Measurements from ENCODE around the gene BTK. TPM values are rescaled to one million over a fixed set of nuclear protein-coding genes. Genes with fewer than 3 reads are reported as not detected.

Gene BTK
- total and polyA plus RNA-seq, 3 experiments from 2014 or later, result 0.48 to 0.60 TPM; not detected in 1

- Mint-ChIP-seq H3K4me1 (peaks cover 35 to 66% (median 44%) of the 10 kb centered on the region in 3 donors), H3K27me3 (peaks cover 0 to 4% of the 10 kb centered on the region in 2 donors), H3K36me3 (peaks cover 0 to 27% (median 3%) of the 10 kb centered on the region in 3 donors), H3K9me3 (peaks cover 0 to 1% (median 0%) of the 10 kb centered on the region in 5 donors), H3K4me3 (peak overlapping the region in 6 of 7 donors; percentile 27 to 93 (median 86)), H3K27ac (peak overlapping the region in 4 of 8 donors; percentile 37 to 97 (median 82))
- ChIA-PET CTCF (interaction anchor here (1.8 to 4.6 kb wide), 2 partner anchors 25 to 382 kb away, joined by 4 to 25 read pairs; partner anchors contain the start of gene RPL36A), POLR2A (interaction anchor here (1.1 kb wide), 1 partner anchor 515 kb away, joined by 6 read pairs; the partner anchor contains the start of gene ZMAT1)
- Histone ChIP-seq H3K4me3 (ENCODE audit: low read length) (no peak overlapping the region), H3K27ac (ENCODE audit: low read depth, low read length) (no peak overlapping the region), H3K9me3 (ENCODE audit: low read length) (no peaks in the 10 kb centered on the region), H3K4me1 (ENCODE audit: insufficient read depth, low read length) (peaks cover 9% of the 10 kb centered on the region), H3K27me3 (ENCODE audit: insufficient read depth, low read length, poor library complexity, severe bottlenecking) (no peaks in the 10 kb centered on the region), H3K36me3 (ENCODE audit: insufficient read depth, low read length) (peaks cover 6% of the 10 kb centered on the region)
- DNase-seq, result no peak
Measured at GRCh38 chrX:101416691-101417090, 30.7 kb upstream of the BTK start.

DNA sequence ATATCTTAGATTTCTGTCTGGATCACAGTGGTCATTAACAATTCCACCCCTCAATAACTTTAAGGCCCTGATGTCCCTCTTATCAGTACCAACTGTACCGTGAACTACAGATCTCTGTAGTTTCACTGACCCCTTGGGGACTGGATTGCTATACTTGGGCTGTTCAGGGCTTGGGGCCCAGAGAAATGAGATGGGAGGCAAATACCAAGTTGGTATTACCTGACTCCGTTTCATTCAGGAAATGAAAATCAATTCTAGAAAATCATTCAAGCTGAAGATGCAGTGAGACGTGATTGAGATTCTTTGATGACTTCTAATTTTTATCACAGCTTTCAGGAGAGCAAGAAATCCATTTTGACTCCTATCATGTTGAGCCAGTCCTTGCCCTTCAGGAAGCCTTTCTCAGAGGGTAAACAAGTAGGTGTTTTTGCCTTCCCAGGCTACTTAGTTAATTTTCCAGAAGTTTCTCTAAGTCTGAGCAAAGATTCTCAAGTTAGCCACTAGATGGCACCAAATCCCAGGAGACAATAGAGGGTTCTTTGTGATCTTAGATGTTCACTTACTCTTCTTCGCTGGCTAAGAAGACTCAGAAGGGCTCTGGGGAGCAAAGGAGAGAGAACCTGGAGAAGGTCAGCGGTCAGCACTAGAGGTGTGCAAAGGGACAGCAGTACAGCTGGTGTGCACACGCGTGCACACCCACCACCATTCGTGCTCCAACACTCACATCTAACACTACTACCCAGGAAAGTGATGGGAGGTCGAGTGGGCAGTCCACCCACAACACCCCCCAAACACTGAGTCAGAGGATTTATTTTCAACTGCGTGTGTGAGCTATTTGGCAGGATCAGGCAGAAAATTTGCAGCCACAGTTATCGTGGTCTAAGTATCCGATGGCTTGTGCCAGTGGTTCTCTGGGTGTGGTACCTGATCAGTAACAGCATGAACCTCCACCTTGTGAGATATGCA, 29.5 kb upstream of the BTK start:
- CTCF ChIA-PET, result interaction anchor here (0.7 to 4.6 kb wide), 4 partner anchors 11 to 178 kb away, joined by 3 to 25 read pairs (median 4); partner anchors contain the start of gene RPL36A
- Histone ChIP-seq H3K4me1 (ENCODE audit: insufficient read depth, low read length) (peaks cover 9% of the 10 kb centered on the region), H3K9me3 (ENCODE audit: low read length) (no peaks in the 10 kb centered on the region), H3K27ac (ENCODE audit: low read depth, low read length) (peak overlapping the region; percentile 9), H3K36me3 (ENCODE audit: insufficient read depth, low read length) (peaks cover 6% of the 10 kb centered on the region), H3K4me3 (ENCODE audit: low read length) (no peak overlapping the region), H3K27me3 (ENCODE audit: insufficient read depth, low read length, poor library complexity, severe bottlenecking) (no peaks in the 10 kb centered on the region)
- peaks cover 0 to under 1% (median 0%) of the 10 kb centered on the region in 5 donors for H3K9me3 Mint-ChIP-seq
- H3K27me3 Mint-ChIP-seq, result peaks cover 0 to 4% of the 10 kb centered on the region in 2 donors
- H3K4me3 Mint-ChIP-seq, result peak overlapping the region in 5 of 7 donors; percentile 55 to 89 (median 70)
- peak in 3 of 5 donors; percentile 49 to 61 (median 58) for DNase-seq
- H3K4me1 Mint-ChIP-seq, result peaks cover 39 to 72% (median 51%) of the 10 kb centered on the region in 3 donors
- peaks cover 0 to 32% (median 3%) of the 10 kb centered on the region in 3 donors for H3K36me3 Mint-ChIP-seq
- POLR2A ChIA-PET, result no interaction called here
- H3K27ac Mint-ChIP-seq, result peak overlapping the region; percentile 70 to 91 (median 86)

DNA sequence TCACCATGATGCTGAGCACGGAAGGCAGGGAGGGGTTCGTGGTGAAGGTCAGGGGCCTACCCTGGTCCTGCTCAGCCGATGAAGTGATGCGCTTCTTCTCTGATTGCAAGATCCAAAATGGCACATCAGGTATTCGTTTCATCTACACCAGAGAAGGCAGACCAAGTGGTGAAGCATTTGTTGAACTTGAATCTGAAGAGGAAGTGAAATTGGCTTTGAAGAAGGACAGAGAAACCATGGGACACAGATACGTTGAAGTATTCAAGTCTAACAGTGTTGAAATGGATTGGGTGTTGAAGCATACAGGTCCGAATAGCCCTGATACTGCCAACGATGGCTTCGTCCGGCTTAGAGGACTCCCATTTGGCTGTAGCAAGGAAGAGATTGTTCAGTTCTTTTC, 26.0 kb upstream of the BTK start:
- H3K4me3 Mint-ChIP-seq, result peak overlapping the region in 1 of 7 donors; percentile 61
- H3K27ac Mint-ChIP-seq, result peak overlapping the region in 3 of 8 donors; percentile 11 to 44 (median 22)
- no peaks in the 10 kb centered on the region for H3K9me3 ChIP-seq (ENCODE audit: low read length)
- peaks cover 0 to 31% (median 3%) of the 10 kb centered on the region in 3 donors for H3K36me3 Mint-ChIP-seq
- ChIA-PET CTCF (no interaction called here), POLR2A (no interaction called here)
- peaks cover 24% of the 10 kb centered on the region for H3K4me1 ChIP-seq (ENCODE audit: insufficient read depth, low read length)
- H3K27me3 ChIP-seq (ENCODE audit: insufficient read depth, low read length, poor library complexity, severe bottlenecking), result no peaks in the 10 kb centered on the region
- no peaks in the 10 kb centered on the region for H3K9me3 Mint-ChIP-seq
- H3K27ac ChIP-seq (ENCODE audit: low read depth, low read length), result no peak overlapping the region
- peaks cover 6% of the 10 kb centered on the region for H3K36me3 ChIP-seq (ENCODE audit: insufficient read depth, low read length)
- peaks cover 0 to 9% of the 10 kb centered on the region in 2 donors for H3K27me3 Mint-ChIP-seq
- peaks cover 37 to 64% (median 64%) of the 10 kb centered on the region in 3 donors for H3K4me1 Mint-ChIP-seq
- H3K4me3 ChIP-seq (ENCODE audit: low read length), result no peak overlapping the region
- no peak for DNase-seq

DNA sequence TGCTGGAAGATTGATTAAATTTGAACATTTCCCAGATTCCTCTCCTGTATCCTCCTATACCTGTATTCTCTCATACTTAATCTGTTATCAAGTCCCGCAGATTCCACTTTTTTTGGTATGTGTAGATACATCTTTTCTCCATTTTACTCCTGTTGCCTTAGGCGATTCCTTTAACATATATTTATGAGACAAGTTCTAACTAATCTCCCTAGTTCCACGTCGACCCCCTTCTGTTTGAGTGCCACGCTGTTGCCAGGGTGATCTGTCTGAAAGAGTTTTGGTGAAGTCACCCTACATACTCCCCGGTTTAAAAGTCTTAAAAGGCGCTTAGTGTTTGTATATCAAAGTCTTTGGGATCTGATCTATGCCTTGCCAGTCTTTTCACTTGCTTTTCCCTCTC, 24.5 kb upstream of the BTK start:
- DNase-seq, result peak in 1 of 5 donors; percentile 31
- peak overlapping the region; percentile 47 to 93 (median 83) for H3K27ac Mint-ChIP-seq
- CTCF ChIA-PET, result no interaction called here

DNA sequence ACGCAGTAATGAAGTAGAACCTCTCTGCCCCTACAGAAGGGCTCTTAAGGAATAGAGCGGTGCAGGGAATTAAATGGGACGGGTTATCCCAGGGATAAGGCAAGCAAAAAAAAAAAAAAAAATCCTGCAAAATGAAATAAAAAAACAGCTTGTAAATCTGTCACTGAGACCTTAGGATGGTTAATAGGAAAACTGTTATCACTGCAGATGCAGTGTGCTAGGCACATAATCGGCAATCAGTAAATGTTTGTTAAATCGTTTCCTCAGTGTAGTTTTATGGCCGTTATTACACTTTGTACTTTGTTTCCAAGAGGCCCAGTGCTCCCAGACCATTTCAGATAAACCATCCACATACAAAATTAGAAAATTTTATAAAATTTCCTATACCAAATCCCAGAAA, 23.1 kb upstream of the BTK start:
- Mint-ChIP-seq H3K4me3 (peak overlapping the region; percentile 90 to 99 (median 93)), H3K27me3 (peaks cover 0 to 10% of the 10 kb centered on the region in 2 donors), H3K4me1 (peaks cover 33 to 64% (median 55%) of the 10 kb centered on the region in 3 donors), H3K36me3 (peaks cover 0 to 30% (median 4%) of the 10 kb centered on the region in 3 donors), H3K9me3 (peaks cover 0 to 1% (median 0%) of the 10 kb centered on the region in 5 donors), H3K27ac (peak overlapping the region; percentile 65 to 99 (median 99))
- Histone ChIP-seq H3K36me3 (ENCODE audit: insufficient read depth, low read length) (peaks cover 6% of the 10 kb centered on the region), H3K27me3 (ENCODE audit: insufficient read depth, low read length, poor library complexity, severe bottlenecking) (no peaks in the 10 kb centered on the region), H3K4me3 (ENCODE audit: low read length) (peak overlapping the region; percentile 95), H3K9me3 (ENCODE audit: low read length) (no peaks in the 10 kb centered on the region), H3K4me1 (ENCODE audit: insufficient read depth, low read length) (peaks cover 21% of the 10 kb centered on the region), H3K27ac (ENCODE audit: low read depth, low read length) (peak overlapping the region; percentile 95)
- DNase-seq, result no peak
- CTCF ChIA-PET, result no interaction called here
- POLR2A ChIA-PET, result no interaction called here

More for the DNA sequence above, 24.5 kb upstream of the BTK start:
- Mint-ChIP-seq H3K4me1 (peaks cover 36 to 69% (median 60%) of the 10 kb centered on the region in 3 donors), H3K9me3 (no peaks in the 10 kb centered on the region), H3K27me3 (peaks cover 0 to 10% of the 10 kb centered on the region in 2 donors), H3K36me3 (peaks cover 0 to 31% (median 3%) of the 10 kb centered on the region in 3 donors), H3K4me3 (peak overlapping the region; percentile 37 to 92 (median 59))
- peaks cover 26% of the 10 kb centered on the region for H3K4me1 ChIP-seq (ENCODE audit: insufficient read depth, low read length)
- no peaks in the 10 kb centered on the region for H3K27me3 ChIP-seq (ENCODE audit: insufficient read depth, low read length, poor library complexity, severe bottlenecking)
- peaks cover 6% of the 10 kb centered on the region for H3K36me3 ChIP-seq (ENCODE audit: insufficient read depth, low read length)
- POLR2A ChIA-PET, result no interaction called here
- H3K4me3 ChIP-seq (ENCODE audit: low read length), result no peak overlapping the region
- H3K9me3 ChIP-seq (ENCODE audit: low read length), result no peaks in the 10 kb centered on the region
- no peak overlapping the region for H3K27ac ChIP-seq (ENCODE audit: low read depth, low read length)

GRCh38 chrX:101408532-101408841, 22.5 kb upstream of the BTK start:
- CTCF ChIA-PET, result no interaction called here

DNA sequence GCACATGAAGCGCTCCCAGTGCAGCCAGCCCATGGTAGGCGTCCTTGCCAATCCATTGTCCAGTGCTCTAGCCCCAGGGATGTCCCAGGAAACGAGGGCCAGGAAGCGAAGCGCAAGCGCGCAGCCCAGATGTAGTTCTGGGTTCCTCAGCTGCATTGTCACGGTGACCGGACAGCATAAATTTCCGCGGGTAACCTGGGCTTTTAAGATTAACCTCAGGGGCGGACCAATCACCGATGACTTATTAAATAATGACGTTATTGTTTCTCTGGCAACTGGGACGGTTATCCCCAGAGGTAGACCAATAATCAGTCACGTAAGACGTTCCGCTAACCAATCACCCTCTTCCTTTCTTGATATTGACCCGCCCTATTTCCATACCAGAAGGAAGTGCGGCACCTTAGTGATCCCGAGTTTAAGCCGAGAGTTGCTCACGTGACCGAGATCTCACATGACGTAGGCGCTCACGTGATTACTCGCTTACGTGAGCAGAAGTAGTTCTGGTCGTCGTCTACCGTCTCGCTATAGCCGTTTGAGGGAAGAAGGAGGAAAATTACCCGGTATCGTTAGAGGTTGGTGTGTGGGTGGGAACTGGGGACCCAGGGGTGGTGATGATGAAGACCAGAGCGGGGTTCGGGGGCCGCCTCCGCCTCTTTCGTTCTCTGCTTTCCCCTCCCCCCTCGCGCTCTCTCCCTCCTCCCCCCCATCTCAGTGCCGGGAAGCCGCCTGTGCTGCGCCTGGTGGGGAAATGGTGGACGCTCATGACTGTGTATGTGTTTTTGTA, 21.9 kb upstream of the BTK start, which contains the start of the genes GLA and HNRNPH2:
Gene GLA (minus strand): TSS at position 178 of the 784 bp plus-strand sequence. CDS start 22 bp downstream, at position 156.
Gene HNRNPH2 (plus strand): TSS at position 475 of the 784 bp plus-strand sequence. CDS start 3,767 bp downstream, outside the sequence.
- Mint-ChIP-seq H3K4me3 (peak within 1 kb of the TSS; percentile 90 to 99 (median 93)), H3K27ac (peak within 1 kb of the TSS; percentile 93 to 99 (median 99)), H3K36me3 (peaks cover 0 to 29% (median 5%) of the 10 kb centered on the region in 3 donors), H3K27me3 (peaks cover 0 to 9% of the 10 kb centered on the region in 2 donors), H3K9me3 (peaks cover 0 to 1% (median 0%) of the 10 kb centered on the region in 5 donors), H3K4me1 (peaks cover 30 to 54% (median 45%) of the 10 kb centered on the region in 3 donors)
- DNase-seq, result peak; percentile 76 to 94 (median 87)
- H3K4me1 ChIP-seq (ENCODE audit: insufficient read depth, low read length), result peaks cover 21% of the 10 kb centered on the region
- no peaks in the 10 kb centered on the region for H3K9me3 ChIP-seq (ENCODE audit: low read length)
- peaks cover 6% of the 10 kb centered on the region for H3K36me3 ChIP-seq (ENCODE audit: insufficient read depth, low read length)
- H3K4me3 ChIP-seq (ENCODE audit: low read length), result peak within 1 kb of the TSS; percentile 95
- POLR2A ChIA-PET, result interaction anchor here (1.3 kb wide), 1 partner anchor 59 kb away, joined by 3 read pairs; the partner anchor contains the start of gene TIMM8A
- H3K27ac ChIP-seq (ENCODE audit: low read depth, low read length), result peak within 1 kb of the TSS; percentile 95
- CTCF ChIA-PET, result no interaction called here
- no peaks in the 10 kb centered on the region for H3K27me3 ChIP-seq (ENCODE audit: insufficient read depth, low read length, poor library complexity, severe bottlenecking)

More at GRCh38 chrX:101408532-101408841, 22.5 kb upstream of the BTK start:
- Histone ChIP-seq H3K27me3 (ENCODE audit: insufficient read depth, low read length, poor library complexity, severe bottlenecking) (no peaks in the 10 kb centered on the region), H3K4me3 (ENCODE audit: low read length) (peak overlapping the region; percentile 95), H3K36me3 (ENCODE audit: insufficient read depth, low read length) (peaks cover 6% of the 10 kb centered on the region), H3K27ac (ENCODE audit: low read depth, low read length) (peak overlapping the region; percentile 95), H3K4me1 (ENCODE audit: insufficient read depth, low read length) (peaks cover 21% of the 10 kb centered on the region), H3K9me3 (ENCODE audit: low read length) (no peaks in the 10 kb centered on the region)
- H3K36me3 Mint-ChIP-seq, result peaks cover 0 to 31% (median 5%) of the 10 kb centered on the region in 3 donors
- no peak for DNase-seq
- H3K4me3 Mint-ChIP-seq, result peak overlapping the region; percentile 90 to 99 (median 93)
- H3K27me3 Mint-ChIP-seq, result peaks cover 0 to 10% of the 10 kb centered on the region in 2 donors
- H3K9me3 Mint-ChIP-seq, result peaks cover 0 to 1% (median 0%) of the 10 kb centered on the region in 5 donors
- POLR2A ChIA-PET, result no interaction called here
- peak overlapping the region; percentile 93 to 99 (median 99) for H3K27ac Mint-ChIP-seq
- peaks cover 33 to 60% (median 50%) of the 10 kb centered on the region in 3 donors for H3K4me1 Mint-ChIP-seq

Measured in CD8-positive, alpha-beta memory T cell (primary cell).